ENCODE results near the gene DMGDH. TPM values are rescaled to one million over a fixed set of nuclear protein-coding genes. Genes with fewer than 3 reads are reported as not detected.
A peak's percentile ranks its signal among the peaks of the same experiment; 100 is the strongest.

The DMGDH gene
- total and polyA plus RNA-seq, 2 donors (not counting 3 experiments of a cell fraction or from before 2014, with no cell fraction given): 0.11 TPM; not detected in 1

DNA sequence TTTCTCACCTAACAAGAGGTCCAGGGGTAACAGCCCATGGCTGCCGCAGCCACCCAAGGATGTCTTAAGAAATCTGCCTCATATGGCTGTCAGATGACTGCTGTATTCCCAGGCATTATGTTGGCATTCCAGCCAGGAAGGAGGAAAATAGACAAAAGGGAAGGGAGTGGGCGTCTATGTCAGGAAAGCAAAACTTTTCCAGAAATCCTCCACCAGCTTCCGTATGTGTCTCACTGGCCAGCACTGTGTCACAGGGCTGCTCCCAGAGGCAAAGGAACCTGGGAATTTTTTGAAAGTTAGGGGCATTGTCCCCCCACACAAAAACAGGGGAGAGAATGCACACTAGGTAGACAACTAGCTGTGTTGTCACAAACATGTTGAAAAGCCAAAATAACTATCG is 7.3 kb upstream of the DMGDH start:
- no peak overlapping the region for H3K9ac ChIP-seq (replicated peaks; ENCODE audit: extremely low read depth, insufficient read depth, low read length)
- no peak overlapping the region for H3K4me2 ChIP-seq (ENCODE audit: insufficient read depth, low read length)
- CTCF ChIA-PET: interaction anchor here (0.9 to 3.3 kb wide), 2 partner anchors 51 to 177 kb away, joined by 3 to 10 read pairs; no protein-coding TSS in a partner anchor
- no peak overlapping the region for H3K27ac ChIP-seq (ENCODE audit: insufficient read depth, low read depth, low read length)
- no peaks in the 10 kb centered on the region for H3K9me3 ChIP-seq (replicated peaks; ENCODE audit: control insufficient read depth, insufficient read depth, low read length)
- intact Hi-C loops (cut with micrococcal nuclease): no loop called here
- dilution Hi-C loops (cut with MboI; ENCODE audit: extremely low pct_ligation_motif_present, low sequenced_read_pairs): no loop called here
- no peaks in the 10 kb centered on the region for H3K27me3 ChIP-seq (ENCODE audit: control insufficient read depth in 2 of 2, insufficient read depth in 2 of 2, low read length in 2 of 2)
- DNase-seq (ENCODE audit: low read depth, low spot score): peak; percentile 13
- TF ChIP-seq MYC (IDR thresholded peaks at IDR 0.05; ENCODE audit: low read depth, low read length) (no peak), FOS (IDR thresholded peaks at IDR 0.05; ENCODE audit: borderline replicate concordance, insufficient read depth, low read length) (no peak), JUN (IDR thresholded peaks at IDR 0.05; ENCODE audit: borderline replicate concordance, insufficient read depth, insufficient read length, low read depth) (no peak), GATA2 (IDR thresholded peaks at IDR 0.05; ENCODE audit: insufficient read depth, insufficient read length, low read depth, low read length) (no peak), POLR2A (IDR thresholded peaks at IDR 0.05; ENCODE audit: low read depth, low read length) (no peak), POLR2AphosphoS5 (IDR thresholded peaks at IDR 0.05; ENCODE audit: insufficient read depth, low read depth, low read length) (no peak), EZH2 (IDR thresholded peaks at IDR 0.05; ENCODE audit: borderline replicate concordance, low read depth, low read length, severe bottlenecking) (no peak)
- TF ChIP-seq, protein P1, sequence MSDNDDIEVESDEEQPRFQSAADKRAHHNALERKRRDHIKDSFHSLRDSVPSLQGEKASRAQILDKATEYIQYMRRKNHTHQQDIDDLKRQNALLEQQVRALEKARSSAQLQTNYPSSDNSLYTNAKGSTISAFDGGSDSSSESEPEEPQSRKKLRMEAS (IDR thresholded peaks at IDR 0.05; ENCODE audit: insufficient read depth, insufficient read length): no peak
- TF ChIP-seq, protein P2, sequence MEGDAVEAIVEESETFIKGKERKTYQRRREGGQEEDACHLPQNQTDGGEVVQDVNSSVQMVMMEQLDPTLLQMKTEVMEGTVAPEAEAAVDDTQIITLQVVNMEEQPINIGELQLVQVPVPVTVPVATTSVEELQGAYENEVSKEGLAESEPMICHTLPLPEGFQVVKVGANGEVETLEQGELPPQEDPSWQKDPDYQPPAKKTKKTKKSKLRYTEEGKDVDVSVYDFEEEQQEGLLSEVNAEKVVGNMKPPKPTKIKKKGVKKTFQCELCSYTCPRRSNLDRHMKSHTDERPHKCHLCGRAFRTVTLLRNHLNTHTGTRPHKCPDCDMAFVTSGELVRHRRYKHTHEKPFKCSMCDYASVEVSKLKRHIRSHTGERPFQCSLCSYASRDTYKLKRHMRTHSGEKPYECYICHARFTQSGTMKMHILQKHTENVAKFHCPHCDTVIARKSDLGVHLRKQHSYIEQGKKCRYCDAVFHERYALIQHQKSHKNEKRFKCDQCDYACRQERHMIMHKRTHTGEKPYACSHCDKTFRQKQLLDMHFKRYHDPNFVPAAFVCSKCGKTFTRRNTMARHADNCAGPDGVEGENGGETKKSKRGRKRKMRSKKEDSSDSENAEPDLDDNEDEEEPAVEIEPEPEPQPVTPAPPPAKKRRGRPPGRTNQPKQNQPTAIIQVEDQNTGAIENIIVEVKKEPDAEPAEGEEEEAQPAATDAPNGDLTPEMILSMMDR (IDR thresholded peaks at IDR 0.05; ENCODE audit: extremely low read depth in 1 of 2, insufficient read depth in 1 of 2, low read depth in 1 of 2, low read length in 2 of 2): no peak
- H3K36me3 ChIP-seq (ENCODE audit: control insufficient read depth in 2 of 2, extremely low read depth in 1 of 2, insufficient read depth in 2 of 2, low read length in 2 of 2): no peaks in the 10 kb centered on the region
- H3K4me3 ChIP-seq (replicated peaks in 1 of 3; ENCODE audit: insufficient read depth in 1 of 3, low read depth in 1 of 3, low read length in 3 of 3): no peak overlapping the region
- no peaks in the 10 kb centered on the region for H4K20me1 ChIP-seq (replicated peaks; ENCODE audit: control insufficient read depth, extremely low read depth, insufficient read depth, low read length)
- POLR2A ChIA-PET: no interaction called here
- FAIRE-seq: no peak
- no TSS peak for BruUV-seq (replicated peaks)
- H3K9me1 ChIP-seq (replicated peaks; ENCODE audit: control insufficient read depth, extremely low read depth, insufficient read depth, low read length): no peaks in the 10 kb centered on the region
- H3K4me1 ChIP-seq (ENCODE audit: control insufficient read depth, extremely low read depth, insufficient read depth, low read length): no peaks in the 10 kb centered on the region
- peak overlapping the region; percentile 46 for H2AFZ ChIP-seq (ENCODE audit: low read depth, low read length)
- no peaks in the 10 kb centered on the region for H3K79me2 ChIP-seq (ENCODE audit: control insufficient read depth, insufficient read depth, low read length)
